RWPE2 (cell line): ENCODE measurements around the gene CAPS2.
A peak's percentile ranks its signal among the peaks of the same experiment; 100 is the strongest.

ENCODE experiments used
- ATAC-seq: fragments of 200-7000 bp; cut with Tn5 transposase; 3 replicates; pipeline ENCODE4 v1.9.1; 2021; ENCODE audit warnings: low read depth
- DNase-seq: peaks from one replicate; pipeline ENCODE4 v3.0.0-alpha.2; 2020; ENCODE audit warnings: low spot score
- H3K27ac ChIP-seq: fragments of 450-650 bp; 2 replicates; pipeline ENCODE4 v1.5.1; 2017; ENCODE audit warnings: mild to moderate bottlenecking; ENCODE audit not compliant: poor library complexity, severe bottlenecking
- H3K27me3 ChIP-seq: fragments of 250-450 bp; sonication (Bioruptor Pico); 2 replicates; pipeline ENCODE4 v1.5.1; 2021; ENCODE audit warnings: mild to moderate bottlenecking, moderate library complexity; ENCODE audit not compliant: insufficient read depth, poor library complexity, severe bottlenecking
- H3K36me3 ChIP-seq: fragments of 250-450 bp; sonication (Bioruptor Pico); 2 replicates; pipeline ENCODE4 v1.5.1; 2020; ENCODE audit warnings: low read depth, mild to moderate bottlenecking, moderate library complexity
- H3K4me1 ChIP-seq: fragments of 250-450 bp; sonication (Bioruptor Pico); 2 replicates; pipeline ENCODE4 v1.5.1; 2021; ENCODE audit warnings: mild to moderate bottlenecking, moderate library complexity; ENCODE audit not compliant: insufficient read depth, poor library complexity, severe bottlenecking
- H3K4me3 ChIP-seq: fragments of 250-450 bp; sonication (Bioruptor Pico); 2 replicates; pipeline ENCODE4 v1.5.1; 2021; ENCODE audit warnings: mild to moderate bottlenecking, moderate library complexity; ENCODE audit not compliant: severe bottlenecking
- H3K9me3 ChIP-seq: fragments of 250-450 bp; sonication (Bioruptor Pico); 2 replicates; pipeline ENCODE4 v1.5.1; 2021; ENCODE audit warnings: mild to moderate bottlenecking, moderate library complexity; ENCODE audit not compliant: severe bottlenecking
- CTCF ChIP-seq: fragments of 450-650 bp; IDR thresholded peaks from one replicate; pipeline ENCODE4 v1.5.1; 2017; ENCODE audit warnings: mild to moderate bottlenecking, moderate library complexity; ENCODE audit not compliant: poor library complexity, severe bottlenecking

CAPS2 gene

GRCh38 chr12:75345531-75345930, 15.4 kb upstream of the CAPS2 start:
- H3K4me3 ChIP-seq, result no peak overlapping the region
- no peak overlapping the region for H3K27ac ChIP-seq
- DNase-seq, result no peak
- no peaks in the 10 kb centered on the region for H3K36me3 ChIP-seq
- peak; percentile 70; the same call in 2 of the 3 replicates for ATAC-seq
- TF ChIP-seq CTCF, result no peak
- H3K9me3 ChIP-seq, result no peaks in the 10 kb centered on the region
- peaks cover 4% of the 10 kb centered on the region for H3K4me1 ChIP-seq
- H3K27me3 ChIP-seq, result no peaks in the 10 kb centered on the region

GRCh38 chr12:75341873-75342272, 11.7 kb upstream of the CAPS2 start:
- DNase-seq (no peak), ATAC-seq (no peak; the same call in 2 of the 3 replicates)
- Histone ChIP-seq H3K9me3 (no peaks in the 10 kb centered on the region), H3K36me3 (no peaks in the 10 kb centered on the region), H3K27ac (no peak overlapping the region), H3K4me3 (no peak overlapping the region), H3K27me3 (no peaks in the 10 kb centered on the region), H3K4me1 (peaks cover 4% of the 10 kb centered on the region)
- no peak for TF ChIP-seq CTCF

- Histone ChIP-seq H3K36me3 (no peaks in the 10 kb centered on the region), H3K9me3 (no peaks in the 10 kb centered on the region), H3K27ac (no peak overlapping the region), H3K27me3 (no peaks in the 10 kb centered on the region), H3K4me3 (no peak overlapping the region), H3K4me1 (no peaks in the 10 kb centered on the region)
- ATAC-seq (no peak), DNase-seq (no peak)
- TF ChIP-seq CTCF, result no peak
Measured at GRCh38 chr12:75337905-75338304, 7.8 kb upstream of the CAPS2 start.

- H3K4me3 ChIP-seq, result peak within 1 kb of the TSS; percentile 9
- peak; percentile 45 for DNase-seq
- peak; percentile 65 for ATAC-seq
- H3K27me3 ChIP-seq, result no peaks in the 10 kb centered on the region
- H3K9me3 ChIP-seq, result no peaks in the 10 kb centered on the region
- no peaks in the 10 kb centered on the region for H3K36me3 ChIP-seq
- H3K27ac ChIP-seq, result no peak within 1 kb of the TSS
- peak; percentile 90 for TF ChIP-seq CTCF
- peaks cover 2% of the 10 kb centered on the region for H3K4me1 ChIP-seq
Measured at GRCh38 chr12:75334384-75335030, 4.4 kb upstream of the CAPS2 start, which contains the start of gene GLIPR1L1. GLIPR1L1 (plus strand) TSS chr12:75334670; CDS start chr12:75334729, 59 bp downstream.

- H3K4me1 ChIP-seq, result peaks cover 2% of the 10 kb centered on the region
- no peak for DNase-seq
- TF ChIP-seq CTCF, result no peak
- H3K4me3 ChIP-seq, result no peak overlapping the region
- no peaks in the 10 kb centered on the region; the same call in 1 of the 2 replicates for H3K36me3 ChIP-seq
- no peak for ATAC-seq
- no peaks in the 10 kb centered on the region for H3K9me3 ChIP-seq
- H3K27me3 ChIP-seq, result no peaks in the 10 kb centered on the region
- no peak overlapping the region for H3K27ac ChIP-seq
Measured at GRCh38 chr12:75327642-75328041, 2.5 kb downstream of the CAPS2 start.
